VCaP (cell line): ENCODE results near the gene PRRT3.
A peak's percentile ranks its signal among the peaks of the same experiment; 100 is the strongest.

Experiments used
- H3K27ac ChIP-seq: fragments of 450-650 bp; 2 replicates; pipeline ENCODE4 v1.5.1; 2017
- CTCF ChIP-seq: fragments of 450-650 bp; conservative IDR thresholded peaks from 2 replicates; pipeline ENCODE4 v1.5.1; 2017; ENCODE audit warnings: mild to moderate bottlenecking, moderate library complexity

The PRRT3 gene

GRCh38 chr3:9951962-9952805 is at the start of gene PRRT3:
Gene PRRT3, minus strand, starts transcription at chr3:9952408. Its CDS starts 2,293 bp downstream, at chr3:9950115.
- H3K27ac ChIP-seq, result peak within 1 kb of the TSS; percentile 68
- no peak for TF ChIP-seq CTCF

- no peak overlapping the region for H3K27ac ChIP-seq
- no peak for TF ChIP-seq CTCF
Measured at GRCh38 chr3:10000686-10001085, 48.5 kb upstream of the PRRT3 start.

- TF ChIP-seq CTCF, result no peak
- H3K27ac ChIP-seq, result no peak overlapping the region
Measured at GRCh38 chr3:9994086-9994844, 42.1 kb upstream of the PRRT3 start.

GRCh38 chr3:9986230-9986725 is 34.1 kb upstream of the PRRT3 start:
- H3K27ac ChIP-seq, result peak overlapping the region; percentile 75
- TF ChIP-seq CTCF, result no peak

- H3K27ac ChIP-seq, result no peak overlapping the region
- no peak for TF ChIP-seq CTCF
Measured at GRCh38 chr3:9980251-9980650, 28.0 kb upstream of the PRRT3 start.

- no peak for TF ChIP-seq CTCF
- no peak overlapping the region for H3K27ac ChIP-seq
Measured at GRCh38 chr3:9978710-9979305, 26.6 kb upstream of the PRRT3 start.
